RCC 7860 (cell line): ENCODE results near the gene S100P.
"Not testable (repeated sequence)": the region's sequence is repeated elsewhere in the genome, so short reads cannot be mapped to it uniquely, and the experiment has no call there.

Source experiments
- DNase-seq: peaks from one replicate; pipeline ENCODE4 v3.0.0-alpha.2; 2015; ENCODE audit warnings: low spot score
- FAIRE-seq: peaks from 2 replicates; lab custom pipeline; 2012; peaks lifted over from hg19 to GRCh38; lab: Jason Lieb, UNC

The S100P gene

GRCh38 chr4:6672541-6673190 lies 21.0 kb upstream of the S100P start:
- FAIRE-seq, DNase-seq: not testable (repeated sequence)

- DNase-seq, result peak; percentile 44
These were observed 20.5 kb upstream of the S100P start for GRCh38 chr4:6673191-6673659.

GRCh38 chr4:6673660-6674499 lies 19.8 kb upstream of the S100P start:
- FAIRE-seq (no peak), DNase-seq (peak; percentile 86)

More at GRCh38 chr4:6673191-6673659, 20.5 kb upstream of the S100P start:
- not testable (repeated sequence) for FAIRE-seq

- DNase-seq (peak; percentile 58), FAIRE-seq (peak; percentile 25)
These were observed 19.1 kb upstream of the S100P start for GRCh38 chr4:6674500-6675149.

DNA sequence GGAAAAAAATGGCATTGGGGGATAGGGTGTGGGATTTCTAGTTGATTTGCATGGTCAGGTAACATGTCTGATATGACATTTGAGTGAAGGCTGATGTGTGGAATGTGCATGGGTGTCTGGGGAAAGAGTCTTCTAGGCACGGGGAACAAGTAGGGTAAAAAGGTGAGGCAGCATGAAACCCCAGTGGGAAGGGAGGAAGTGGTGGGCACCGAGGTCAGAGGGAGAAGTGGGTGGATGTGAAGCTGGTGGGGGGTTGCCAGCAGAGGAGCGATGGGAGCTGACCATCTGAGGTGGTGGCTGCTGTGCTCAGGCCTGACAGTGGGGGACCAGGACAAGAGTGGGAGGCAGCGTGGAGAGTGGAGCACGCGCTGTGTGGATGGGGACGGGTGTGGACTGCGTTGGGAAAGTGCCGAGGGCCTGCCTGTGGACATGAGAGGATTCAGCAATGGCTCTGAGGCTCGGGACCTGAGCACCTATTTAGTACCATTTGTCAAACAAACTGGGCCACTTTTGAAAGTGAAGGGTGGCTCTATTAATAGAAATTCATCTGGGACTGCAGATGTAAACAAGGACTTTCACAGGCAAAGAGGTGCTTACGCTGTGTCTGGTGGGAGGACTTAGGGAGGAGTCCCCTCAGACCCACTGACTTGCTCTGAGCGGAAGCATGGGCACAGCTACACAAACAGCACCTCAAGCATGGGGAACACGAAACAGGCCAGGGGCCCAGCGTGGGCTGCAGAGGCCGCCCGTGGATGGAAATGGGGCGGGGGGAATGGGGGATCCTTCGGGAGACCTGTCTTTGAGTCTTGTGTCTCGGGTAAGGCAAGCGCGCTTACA lies 16.7 kb upstream of the S100P start:
- no peak for DNase-seq
- no peak for FAIRE-seq

GRCh38 chr4:6680372-6681034 lies 13.2 kb upstream of the S100P start:
- FAIRE-seq, result no peak
- no peak for DNase-seq

DNA sequence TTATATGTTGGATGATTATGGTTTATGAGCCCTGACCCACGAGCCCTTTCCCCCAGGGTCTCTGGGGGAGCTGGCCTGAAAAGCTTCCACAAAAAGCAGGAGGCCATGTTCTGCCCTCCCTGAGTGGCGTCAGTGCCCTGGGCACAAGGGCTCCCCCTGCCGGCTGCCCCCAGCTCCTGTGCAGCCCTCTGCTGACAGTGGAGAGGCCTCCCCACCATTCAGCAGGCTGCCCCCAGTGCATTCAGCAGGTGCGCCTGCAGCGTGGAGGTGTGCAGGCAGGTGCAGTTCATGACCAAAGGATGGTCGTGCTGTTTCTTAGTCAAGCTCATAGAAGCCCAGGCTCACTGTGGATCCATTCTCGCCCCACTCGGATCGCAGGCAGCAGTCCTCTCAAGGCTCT lies 12.5 kb upstream of the S100P start:
- no peak for FAIRE-seq
- no peak for DNase-seq

- DNase-seq, result no peak
- FAIRE-seq, result no peak
These were observed 10.7 kb upstream of the S100P start for GRCh38 chr4:6682862-6683590.

- DNase-seq (no peak), FAIRE-seq (no peak)
These were observed 9.0 kb upstream of the S100P start for GRCh38 chr4:6684656-6685055.

- FAIRE-seq, result no peak
- DNase-seq, result no peak
These were observed 7.4 kb upstream of the S100P start for GRCh38 chr4:6686104-6686787.

DNA sequence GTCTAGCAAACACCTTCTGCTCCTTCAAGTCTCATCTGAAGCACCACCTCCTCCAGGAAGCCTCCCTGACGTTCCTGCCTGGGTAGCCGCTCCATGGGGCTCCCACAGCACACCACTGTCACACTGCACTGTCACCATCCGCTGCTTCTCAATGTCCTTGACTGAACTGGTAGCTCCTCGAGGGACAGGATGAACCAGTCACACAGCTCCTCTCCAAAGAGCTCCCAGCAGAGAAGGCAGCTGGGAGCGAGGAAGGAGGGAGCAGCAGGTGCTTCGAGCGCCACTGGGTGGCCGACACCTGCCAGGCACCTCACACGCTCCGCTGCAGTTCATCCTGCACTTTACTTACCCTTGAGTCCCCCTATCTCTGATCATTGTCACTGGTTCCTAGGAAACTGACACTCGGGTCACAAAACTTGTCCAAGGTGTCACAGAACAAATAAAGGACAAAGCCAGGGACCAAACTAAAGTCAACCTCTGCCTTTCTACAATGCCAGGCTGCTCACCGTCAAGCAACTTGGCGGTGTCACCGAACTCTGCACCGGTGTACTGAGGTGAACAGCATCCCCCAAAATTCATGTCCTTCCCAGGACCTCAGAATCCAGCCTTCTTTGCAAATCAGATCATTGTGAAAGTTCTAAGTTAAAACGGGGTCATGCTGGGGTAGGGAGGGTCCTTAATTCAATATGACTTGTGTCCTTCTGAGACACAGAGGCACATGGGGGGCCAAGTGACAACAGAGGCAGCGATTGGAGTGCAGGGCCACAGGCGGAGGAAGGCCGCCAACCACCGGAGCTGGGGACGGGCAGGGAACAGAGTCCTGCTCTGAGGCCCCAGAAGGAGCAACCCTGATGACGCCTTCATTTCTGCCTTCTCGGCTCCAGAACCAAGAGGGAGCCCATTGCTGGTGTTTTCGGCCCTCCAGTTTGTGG lies 5.5 kb upstream of the S100P start:
- FAIRE-seq (no peak), DNase-seq (no peak)

DNA sequence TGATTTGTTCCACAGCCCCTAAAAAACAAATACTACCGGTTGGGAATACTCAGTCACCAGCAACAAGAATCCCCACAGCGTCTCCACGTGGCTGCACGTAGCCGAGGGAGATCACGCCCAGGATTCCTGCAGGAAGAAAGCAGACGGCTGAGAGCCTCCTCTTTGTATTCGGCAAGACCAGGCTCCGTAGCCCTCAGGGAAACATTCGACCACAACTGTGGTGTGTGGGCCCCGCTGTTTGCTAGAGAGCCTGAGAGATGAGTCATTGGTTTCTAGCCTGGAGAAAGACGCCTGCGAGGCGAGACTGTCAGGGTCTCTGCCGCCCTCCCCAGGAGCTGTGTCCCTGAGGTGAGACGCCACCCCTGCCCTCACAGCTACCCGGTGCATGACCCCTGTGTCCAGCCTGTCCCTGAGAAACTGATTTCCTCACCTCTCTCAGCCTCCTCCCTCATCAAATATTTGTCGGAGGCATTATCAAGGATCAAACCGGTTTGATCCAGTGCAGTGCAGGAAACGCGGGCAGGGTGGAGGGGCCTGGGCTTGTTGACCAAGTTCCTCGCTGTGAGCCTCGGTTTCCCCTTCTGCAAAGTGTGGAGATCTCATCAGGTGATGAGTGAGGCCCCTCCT lies 4.7 kb upstream of the S100P start:
- DNase-seq (peak; percentile 96), FAIRE-seq (peak; percentile 90)

- DNase-seq, result no peak
- FAIRE-seq, result no peak
These were observed 4.1 kb upstream of the S100P start for GRCh38 chr4:6689506-6689960.

DNA sequence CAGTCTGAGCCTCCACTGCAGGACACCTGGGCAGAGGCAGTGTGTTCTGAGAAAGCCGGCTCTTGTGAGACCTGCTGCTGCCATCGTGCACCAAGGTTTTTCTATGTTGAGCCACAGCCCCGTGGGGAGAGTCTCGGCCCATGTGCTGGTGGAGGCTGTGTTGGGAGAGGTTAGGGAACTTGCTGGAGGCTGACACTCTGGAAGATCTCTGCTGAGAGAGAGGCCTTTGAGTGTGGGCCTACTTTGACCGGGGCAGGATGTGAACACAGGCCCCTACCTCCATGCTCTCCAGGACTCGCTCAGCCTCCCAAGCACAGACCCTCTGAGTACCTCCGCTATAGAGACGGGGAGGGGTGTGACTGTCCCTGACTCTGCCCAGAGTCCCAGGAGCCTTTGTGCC lies 1.3 kb upstream of the S100P start:
- no peak for DNase-seq
- FAIRE-seq, result no peak

- FAIRE-seq (no peak), DNase-seq (no peak)
These were observed 872 bp upstream of the S100P start for GRCh38 chr4:6692806-6693205.

GRCh38 chr4:6694177-6694901 lies 661 bp downstream of the S100P start:
- FAIRE-seq, result no peak

More at GRCh38 chr4:6694177-6694901, 661 bp downstream of the S100P start:
- DNase-seq, result no peak
